SK-N-SH (cell line): Measurements from ENCODE around the gene DOK1. TPM values are rescaled to one million over a fixed set of nuclear protein-coding genes. Genes with fewer than 3 reads are reported as not detected.

Experiments used
- CTCF ChIA-PET: fragments of 300-600, 350-600 bp; formaldehyde crosslinking; extraction: SDS; loops from one replicate; lab custom pipeline; 2021; lab: Yijun Ruan, JAX
- POLR2A ChIA-PET: fragments of 350-600 bp; sonication (Branson Sonifier 250); formaldehyde crosslinking; extraction: SDS; loops from one replicate; lab custom pipeline; 2020; ENCODE audit warnings: antibody characterized with exemption, inconsistent platforms; lab: Yijun Ruan, JAX
- DNase-seq: peaks from one replicate; pipeline ENCODE4 v3.0.0; 2012
- H2AFZ ChIP-seq: fragments of 200-600 bp; sonication (generic); 2 replicates; pipeline ENCODE4 v1.8.1; 2016; ENCODE audit warnings: antibody characterized with exemption, mild to moderate bottlenecking, low read depth
- H3F3A ChIP-seq: fragments of 200-600 bp; sonication (generic); replicated peaks from 2 replicates; pipeline ENCODE3; 2016; ENCODE audit warnings: antibody characterized with exemption, mild to moderate bottlenecking; ENCODE audit not compliant: insufficient read depth
- H3K27ac ChIP-seq, 2 experiments: fragments of 200-500 bp in 1 of 2; fragments of 200-600 bp in 1 of 2; sonication (Bioruptor generic) in 1 of 2; sonication (generic), shearing (Covaris generic) in 1 of 2; 2 replicates each; pipeline versions ENCODE4 v1.5.1 to v1.6.1; 2014 to 2016; ENCODE audit warnings: low read depth in 2 of 2, inconsistent platforms in 1 of 2, low read length in 1 of 2, mild to moderate bottlenecking in 1 of 2, mixed read lengths in 1 of 2
- H3K27me3 ChIP-seq: fragments of 200-600 bp; sonication (generic), shearing (Covaris generic); 2 replicates; pipeline ENCODE4 v1.6.1; 2016; ENCODE audit warnings: mixed run types; ENCODE audit not compliant: insufficient read depth
- H3K36me3 ChIP-seq, 2 experiments: fragments of 200-500 bp in 1 of 2; fragments of 200-600 bp in 1 of 2; sonication (Bioruptor generic) in 1 of 2; sonication (generic) in 1 of 2; replicated peaks in 1 of 2; 2 replicates each; pipeline versions ENCODE3 to v1.5.1; 2014 to 2016; ENCODE audit warnings: low read length in 1 of 2, mild to moderate bottlenecking in 1 of 2; ENCODE audit not compliant: insufficient read depth in 2 of 2, control insufficient read depth in 1 of 2
- H3K4me1 ChIP-seq, 2 experiments: fragments of 200-500 bp in 1 of 2; fragments of 200-600 bp in 1 of 2; sonication (Bioruptor generic) in 1 of 2; sonication (generic), shearing (Covaris generic) in 1 of 2; 2 replicates each; pipeline versions ENCODE4 v1.5.1 to v1.6.1; 2014 to 2016; ENCODE audit warnings: low read depth in 1 of 2, low read length in 1 of 2, mixed run types in 1 of 2; ENCODE audit not compliant: insufficient read depth in 2 of 2, control insufficient read depth in 1 of 2
- H3K4me2 ChIP-seq: fragments of 200-600 bp; sonication (generic), shearing (Covaris generic); 2 replicates; pipeline ENCODE4 v1.6.1; 2017; ENCODE audit warnings: mixed run types
- H3K4me3 ChIP-seq, 2 experiments: fragments of 200-500 bp in 1 of 2; fragments of 200-600 bp in 1 of 2; sonication (Bioruptor generic) in 1 of 2; sonication (generic), shearing (Covaris generic) in 1 of 2; 2 replicates each; pipeline versions ENCODE4 v1.5.1 to v1.8.1; 2014 to 2016; ENCODE audit warnings: low read depth in 2 of 2, inconsistent platforms in 1 of 2, low read length in 1 of 2, mild to moderate bottlenecking in 1 of 2, mixed read lengths in 1 of 2, moderate library complexity in 1 of 2
- H3K79me2 ChIP-seq: fragments of 200-600 bp; sonication (generic); 2 replicates; pipeline ENCODE4 v1.8.1; 2017; ENCODE audit warnings: mild to moderate bottlenecking; ENCODE audit not compliant: insufficient read depth
- H3K9ac ChIP-seq: fragments of 200-600 bp; sonication (generic); 2 replicates; pipeline ENCODE4 v1.6.1; 2017; ENCODE audit warnings: mixed run types
- H3K9me2 ChIP-seq: fragments of 200-600 bp; sonication (generic); 2 replicates; pipeline ENCODE4 v1.6.1; 2017; ENCODE audit warnings: mixed run types
- H3K9me3 ChIP-seq: fragments of 200-600 bp; sonication (generic); 2 replicates; pipeline ENCODE4 v1.6.1; 2017; ENCODE audit warnings: mixed run types, mild to moderate bottlenecking, moderate library complexity
- H4K20me1 ChIP-seq: fragments of 200-600 bp; sonication (generic); 2 replicates; pipeline ENCODE4 v1.6.1; 2017; ENCODE audit warnings: mild to moderate bottlenecking, mixed run types; ENCODE audit not compliant: insufficient read depth
- CHD2 ChIP-seq: fragments of 150-350 bp; IDR thresholded peaks from 2 replicates; pipeline ENCODE4 v1.6.1; 2018; ENCODE audit warnings: low read length; ENCODE audit not compliant: partially characterized antibody
- ELF1 ChIP-seq: IDR thresholded peaks from 2 replicates; pipeline ENCODE4 v1.4.0; 2012
- EP300 ChIP-seq, 2 experiments: IDR thresholded peaks; 2 replicates each; pipeline versions ENCODE4 v1.4.0 to v1.6.1; 2012; ENCODE audit warnings: borderline replicate concordance in 1 of 2, low read depth in 1 of 2, low read length in 1 of 2
- EZH2phosphoT487 ChIP-seq: fragments of 200-600 bp; sonication (generic); IDR thresholded peaks from 2 replicates; pipeline ENCODE4 v1.6.1; 2017; ENCODE audit warnings: low read depth, mixed run types, mild to moderate bottlenecking, antibody characterized with exemption, moderate library complexity, borderline replicate concordance
- FOSL2 ChIP-seq: IDR thresholded peaks from 2 replicates; pipeline ENCODE4 v1.4.0; 2012; ENCODE audit warnings: low read depth, mild to moderate bottlenecking, moderate library complexity, borderline replicate concordance
- FOXJ3 ChIP-seq: sonication (generic); formaldehyde crosslinking; IDR thresholded peaks from 2 replicates; pipeline ENCODE4 v1.5.1; 2020; ENCODE audit warnings: mild to moderate bottlenecking, missing genetic modification reagents
- FOXM1 ChIP-seq: IDR thresholded peaks from 2 replicates; pipeline ENCODE4 v1.4.0; 2012; ENCODE audit warnings: low read depth, mild to moderate bottlenecking
- GATA2 ChIP-seq: sonication (generic); formaldehyde crosslinking; IDR thresholded peaks from 2 replicates; pipeline ENCODE4 v1.5.0; 2020; ENCODE audit warnings: mild to moderate bottlenecking, missing genetic modification reagents
- JUND ChIP-seq: IDR thresholded peaks from 2 replicates; pipeline ENCODE4 v1.4.0; 2012
- MAX ChIP-seq: IDR thresholded peaks from 2 replicates; pipeline ENCODE4 v1.4.0; 2012; ENCODE audit warnings: low read depth
- MEF2A ChIP-seq: IDR thresholded peaks from 2 replicates; pipeline ENCODE4 v1.4.0; 2012; ENCODE audit warnings: low read depth, borderline replicate concordance
- NFIC ChIP-seq: IDR thresholded peaks from 2 replicates; pipeline ENCODE4 v1.4.0; 2012; ENCODE audit warnings: borderline replicate concordance
- NRF1 ChIP-seq: IDR thresholded peaks from 2 replicates; pipeline ENCODE4 v1.6.1; 2012; ENCODE audit warnings: low read depth, mild to moderate bottlenecking, low read length
- POLR2AphosphoS5 ChIP-seq: IDR thresholded peaks from 2 replicates; pipeline ENCODE4 v1.6.1; 2012; ENCODE audit warnings: low read depth, low read length
- REST ChIP-seq: IDR thresholded peaks from 2 replicates; pipeline ENCODE4 v1.6.1; 2012; ENCODE audit warnings: mild to moderate bottlenecking, low read depth, low read length, moderate library complexity
- RFX5 ChIP-seq: IDR thresholded peaks from 2 replicates; pipeline ENCODE4 v1.6.1; 2012; ENCODE audit warnings: mild to moderate bottlenecking, improper control_type of control experiment, low read length
- RXRA ChIP-seq: IDR thresholded peaks from 2 replicates; pipeline ENCODE4 v1.4.0; 2012; ENCODE audit warnings: low read depth, mild to moderate bottlenecking, borderline replicate concordance
- SMC3 ChIP-seq: IDR thresholded peaks from 2 replicates; pipeline ENCODE4 v1.6.1; 2012; ENCODE audit warnings: low read depth, low read length, improper control_type of control experiment
- TAF1 ChIP-seq: IDR thresholded peaks from 2 replicates; pipeline ENCODE4 v1.6.1; 2012; ENCODE audit warnings: low read depth, mild to moderate bottlenecking, low read length, moderate library complexity, borderline replicate concordance
- TCF12 ChIP-seq: IDR thresholded peaks from 2 replicates; pipeline ENCODE4 v1.4.0; 2012
- TEAD4 ChIP-seq: IDR thresholded peaks from 2 replicates; pipeline ENCODE4 v1.4.0; 2012; ENCODE audit warnings: mild to moderate bottlenecking, borderline replicate concordance; ENCODE audit not compliant: insufficient read depth
- USF2 ChIP-seq: fragments of 150-350 bp; IDR thresholded peaks from 2 replicates; pipeline ENCODE4 v1.6.1; 2017; ENCODE audit warnings: antibody characterized with exemption, low read length, low read depth, borderline replicate concordance
- YY1 ChIP-seq: IDR thresholded peaks from 2 replicates; pipeline ENCODE4 v1.4.0; 2012; ENCODE audit warnings: low read depth, mild to moderate bottlenecking
- WGBS: methylation state at CpG from one replicate; pipeline ENCODE4 v1.1.6; 2017; ENCODE audit warnings: low lambda C conversion rate; 5-methylcytosine and 5-hydroxymethylcytosine counted together
- polyA plus RNA-seq, 3 experiments: library from polyadenylated mRNA; depleted of rRNA; stranded (reverse); fragments of >200 nt; gene quantifications; 2 replicates each; pipeline ENCODE4 v1.2.3, GENCODE V29; 2012
- TF ChIP-seq, protein P1 (sequence below): IDR thresholded peaks from 2 replicates; pipeline ENCODE4 v1.4.0; 2012; ENCODE audit warnings: low read depth, borderline replicate concordance
- TF ChIP-seq, protein P2 (sequence below): IDR thresholded peaks from 2 replicates; pipeline ENCODE4; 2012

The DOK1 gene
- polyA plus RNA-seq, 1 of the 3 experiments (the other 2 are of a cell fraction), result 25.3 TPM

- Histone ChIP-seq H3K27me3 (no peaks in the 10 kb centered on the region), H3K9me3 (no peaks in the 10 kb centered on the region), H3K27ac (peak overlapping the region in 1 of 2 experiments; percentile 77; a peak in 2 of 4 replicates), H3K9ac (peak overlapping the region; percentile 52; the same call in 1 of the 2 replicates), H3K79me2 (peaks cover 46% of the 10 kb centered on the region), H3F3A (peaks cover 19% of the 10 kb centered on the region), H3K9me2 (no peaks in the 10 kb centered on the region), H3K4me1 (peaks cover 9 to 37% of the 10 kb centered on the region in 2 experiments; a peak in 3 of 4 replicates), H3K36me3 (peaks cover 6 to 15% of the 10 kb centered on the region in 2 experiments), H3K4me3 (peak overlapping the region; percentile 52 to 60), H2AFZ (peak overlapping the region; percentile 57; the same call in 1 of the 2 replicates), H4K20me1 (no peaks in the 10 kb centered on the region), H3K4me2 (peak overlapping the region; percentile 91)
- POLR2A ChIA-PET, result interaction anchor here (0.5 to 1.0 kb wide), 2 partner anchors 30 to 1888 kb away, joined by 3 read pairs; no protein-coding TSS in a partner anchor
- CTCF ChIA-PET, result interaction anchor here (1.0 to 3.2 kb wide), 4 partner anchors 17 to 37 kb away, joined by 3 to 19 read pairs (median 5); no protein-coding TSS in a partner anchor
- DNase-seq, result peak; percentile 92
- WGBS, result 20% methylated on average over 32 of the region's 85 CpGs
- TF ChIP-seq JUND (no peak), REST (no peak), EP300 (IDR thresholded peaks at IDR 0.05; ENCODE audit: borderline replicate concordance in 1 of 2, low read depth in 1 of 2, low read length in 1 of 2) (no peak), NRF1 (peak; percentile 51), TAF1 (0 out of 2 replicates have a peak, but pooled peaks have one; percentile 17), FOSL2 (no peak), MEF2A (no peak), YY1 (no peak), ELF1 (no peak), RXRA (no peak), POLR2AphosphoS5 (peak; percentile 38; the same call in 1 of the 2 replicates), MAX (peak; percentile 83), NFIC (no peak), TEAD4 (no peak), RFX5 (no peak), SMC3 (no peak), FOXM1 (no peak), TCF12 (no peak), FOXJ3 (CRISPR knock-in tag) (no peak), USF2 (no peak), CHD2 (no peak), GATA2 (no peak), EZH2phosphoT487 (no peak)
- TF ChIP-seq, protein P1, sequence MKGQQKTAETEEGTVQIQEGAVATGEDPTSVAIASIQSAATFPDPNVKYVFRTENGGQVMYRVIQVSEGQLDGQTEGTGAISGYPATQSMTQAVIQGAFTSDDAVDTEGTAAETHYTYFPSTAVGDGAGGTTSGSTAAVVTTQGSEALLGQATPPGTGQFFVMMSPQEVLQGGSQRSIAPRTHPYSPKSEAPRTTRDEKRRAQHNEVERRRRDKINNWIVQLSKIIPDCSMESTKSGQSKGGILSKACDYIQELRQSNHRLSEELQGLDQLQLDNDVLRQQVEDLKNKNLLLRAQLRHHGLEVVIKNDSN, result peak; percentile 32
- TF ChIP-seq, protein P2, sequence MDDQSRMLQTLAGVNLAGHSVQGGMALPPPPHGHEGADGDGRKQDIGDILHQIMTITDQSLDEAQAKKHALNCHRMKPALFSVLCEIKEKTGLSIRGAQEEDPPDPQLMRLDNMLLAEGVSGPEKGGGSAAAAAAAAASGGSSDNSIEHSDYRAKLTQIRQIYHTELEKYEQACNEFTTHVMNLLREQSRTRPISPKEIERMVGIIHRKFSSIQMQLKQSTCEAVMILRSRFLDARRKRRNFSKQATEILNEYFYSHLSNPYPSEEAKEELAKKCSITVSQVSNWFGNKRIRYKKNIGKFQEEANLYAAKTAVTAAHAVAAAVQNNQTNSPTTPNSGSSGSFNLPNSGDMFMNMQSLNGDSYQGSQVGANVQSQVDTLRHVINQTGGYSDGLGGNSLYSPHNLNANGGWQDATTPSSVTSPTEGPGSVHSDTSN, result no peak
Measured at GRCh38 chr2:74548900-74549826, 5.4 kb upstream of the DOK1 start.
